H9 (cell line): Measurements from ENCODE around the gene TLR6. TPM values are rescaled to one million over a fixed set of nuclear protein-coding genes. Genes with fewer than 3 reads are reported as not detected.

ENCODE experiments used
- DNase-seq: peaks from one replicate; pipeline ENCODE4 v3.0.0-alpha.2; 2017
- H2AFZ ChIP-seq: one replicate; pipeline ENCODE4 v1.6.1; 2013; ENCODE audit warnings: mild to moderate bottlenecking, low read length, control low read depth, moderate library complexity
- H2AK5ac ChIP-seq: 2 replicates; pipeline ENCODE4 v1.6.1; 2013; ENCODE audit warnings: low read length, control low read depth, mixed read lengths; ENCODE audit not compliant: insufficient read length
- H2BK120ac ChIP-seq: one replicate; pipeline ENCODE4 v1.6.1; 2013; ENCODE audit warnings: low read depth, mild to moderate bottlenecking, low read length, control low read depth, inconsistent platforms; ENCODE audit not compliant: poor library complexity, severe bottlenecking
- H2BK12ac ChIP-seq: 2 replicates; pipeline ENCODE4 v1.6.1; 2013; ENCODE audit warnings: low read length, control low read depth, mixed read lengths, low read depth; ENCODE audit not compliant: insufficient read length
- H2BK15ac ChIP-seq: 2 replicates; pipeline ENCODE4 v1.6.1; 2013; ENCODE audit warnings: low read depth, low read length, control low read depth
- H2BK20ac ChIP-seq: one replicate; pipeline ENCODE4 v1.6.1; 2013; ENCODE audit warnings: low read depth, mild to moderate bottlenecking, low read length, control low read depth, inconsistent platforms; ENCODE audit not compliant: poor library complexity, severe bottlenecking
- H2BK5ac ChIP-seq: 2 replicates; pipeline ENCODE4 v1.6.1; 2013; ENCODE audit warnings: low read length, control low read depth, mixed read lengths; ENCODE audit not compliant: insufficient read length
- H3K14ac ChIP-seq: 2 replicates; pipeline ENCODE4 v1.6.1; 2013; ENCODE audit warnings: low read length, control low read depth; ENCODE audit not compliant: insufficient read depth
- H3K18ac ChIP-seq: 2 replicates; pipeline ENCODE4 v1.6.1; 2013; ENCODE audit warnings: low read depth, mild to moderate bottlenecking, mixed read lengths, low read length, control low read depth; ENCODE audit not compliant: insufficient read length
- H3K23ac ChIP-seq: 2 replicates; pipeline ENCODE4 v1.6.1; 2013; ENCODE audit warnings: low read length, control low read depth, mixed read lengths, low read depth; ENCODE audit not compliant: insufficient read length
- H3K23me2 ChIP-seq: 2 replicates; pipeline ENCODE4 v1.6.1; 2013; ENCODE audit warnings: low read depth, mild to moderate bottlenecking, mixed read lengths, low read length, control low read depth; ENCODE audit not compliant: insufficient read length, poor library complexity, severe bottlenecking
- H3K27ac ChIP-seq: 2 replicates; pipeline ENCODE4 v1.5.1; 2013; ENCODE audit warnings: low read length, control low read depth, mixed read lengths, low read depth; ENCODE audit not compliant: insufficient read length
- H3K27me3 ChIP-seq: 2 replicates; pipeline ENCODE4 v1.6.1; 2013; ENCODE audit warnings: low read length, control low read depth, inconsistent platforms; ENCODE audit not compliant: insufficient read depth
- H3K4ac ChIP-seq: 2 replicates; pipeline ENCODE4 v1.6.1; 2013; ENCODE audit warnings: low read depth, mild to moderate bottlenecking, control low read depth, inconsistent platforms, low read length, moderate library complexity
- H3K4me1 ChIP-seq: 2 replicates; pipeline ENCODE4 v1.6.1; 2013; ENCODE audit warnings: low read length, control low read depth, inconsistent platforms; ENCODE audit not compliant: insufficient read depth
- H3K4me2 ChIP-seq: 2 replicates; pipeline ENCODE4 v1.6.1; 2013; ENCODE audit warnings: low read length, control low read depth, mixed read lengths; ENCODE audit not compliant: insufficient read length, insufficient read depth
- H3K56ac ChIP-seq: 2 replicates; pipeline ENCODE4 v1.6.1; 2013; ENCODE audit warnings: low read depth, mild to moderate bottlenecking, mixed read lengths, low read length, control low read depth; ENCODE audit not compliant: insufficient read length
- H3K79me1 ChIP-seq: 2 replicates; pipeline ENCODE4 v1.6.1; 2013; ENCODE audit warnings: low read depth, mild to moderate bottlenecking, moderate library complexity, low read length, control low read depth, inconsistent platforms; ENCODE audit not compliant: insufficient read depth, poor library complexity, severe bottlenecking
- H3K79me2 ChIP-seq: 2 replicates; pipeline ENCODE4 v1.6.1; 2013; ENCODE audit warnings: low read length, control low read depth, inconsistent platforms; ENCODE audit not compliant: insufficient read depth
- H3K9ac ChIP-seq: 2 replicates; pipeline ENCODE4 v1.6.1; 2013; ENCODE audit warnings: low read length, control low read depth, mixed read lengths; ENCODE audit not compliant: insufficient read length; ENCODE audit errors: extremely low read depth
- H3K9me3 ChIP-seq: one replicate; pipeline ENCODE4 v1.6.1; 2013; ENCODE audit warnings: low read depth, low read length, inconsistent platforms; ENCODE audit not compliant: control insufficient read depth
- H3T11ph ChIP-seq: one replicate; pipeline ENCODE4 v1.6.1; 2013; ENCODE audit warnings: mild to moderate bottlenecking, low read length, control low read depth, inconsistent platforms
- H4K20me1 ChIP-seq: one replicate; pipeline ENCODE4 v1.6.1; 2013; ENCODE audit not compliant: control insufficient read depth, insufficient read length, insufficient read depth
- H4K5ac ChIP-seq: 2 replicates; pipeline ENCODE4 v1.6.1; 2013; ENCODE audit warnings: low read depth, mild to moderate bottlenecking, mixed read lengths, low read length, control low read depth; ENCODE audit not compliant: insufficient read length
- H4K8ac ChIP-seq: replicated peaks from 2 replicates; pipeline ENCODE4 v1.6.1; 2013; ENCODE audit warnings: low read length, control low read depth, mixed read lengths, low read depth; ENCODE audit not compliant: insufficient read length
- H4K91ac ChIP-seq: 2 replicates; pipeline ENCODE4 v1.6.1; 2013; ENCODE audit warnings: low read depth, mild to moderate bottlenecking, moderate library complexity, mixed read lengths, low read length, control low read depth; ENCODE audit not compliant: insufficient read length
- H3K27ac Mint-ChIP-seq, 3 experiments: 2 replicates in 2 of 3; 3 replicates in 1 of 3; pipeline ENCODE4 v1.8.0; 2020 to 2021; ENCODE audit warnings: mixed read lengths in 3 of 3, mild to moderate bottlenecking in 1 of 3, moderate library complexity in 1 of 3
- H3K27me3 Mint-ChIP-seq: 2 replicates; pipeline ENCODE4 v1.8.0; 2021; ENCODE audit warnings: low read depth, mild to moderate bottlenecking, moderate library complexity, mixed read lengths
- H3K36me3 Mint-ChIP-seq, 3 experiments: 2 replicates in 2 of 3; 3 replicates in 1 of 3; pipeline ENCODE4 v1.8.0; 2020 to 2021; ENCODE audit warnings: low read depth in 3 of 3, mixed read lengths in 3 of 3; ENCODE audit not compliant: insufficient read depth in 1 of 3
- H3K4me1 Mint-ChIP-seq, 2 experiments: 2 replicates each; pipeline ENCODE4 v1.8.0; 2020; ENCODE audit warnings: mixed read lengths in 2 of 2
- H3K4me3 Mint-ChIP-seq, 2 experiments: 2 replicates in 1 of 2; 3 replicates in 1 of 2; pipeline ENCODE4 v1.8.0; 2020 to 2021; ENCODE audit warnings: mild to moderate bottlenecking in 2 of 2, mixed read lengths in 2 of 2, moderate library complexity in 1 of 2
- H3K9me3 Mint-ChIP-seq, 2 experiments: 2 replicates in 1 of 2; 3 replicates in 1 of 2; pipeline ENCODE4 v1.8.0; 2020; ENCODE audit warnings: mild to moderate bottlenecking in 2 of 2, mixed read lengths in 2 of 2, moderate library complexity in 1 of 2
- CTCF ChIP-seq: fragments of 200-600 bp; sonication (generic); conservative IDR thresholded peaks from 3 replicates; pipeline ENCODE4 v1.8.0; 2021; ENCODE audit warnings: antibody characterized with exemption, mild to moderate bottlenecking
- total RNA-seq: library from RNA; stranded (reverse); gene quantifications from 2 replicates; pipeline ENCODE4 v1.2.1, GENCODE V29; 2021

The TLR6 gene
- total RNA-seq, 1 experiment from 2014 or later, result 0.11 TPM

- Histone ChIP-seq H4K91ac (no peak overlapping the region), H3T11ph (no peak overlapping the region), H3K4ac (no peak overlapping the region), H2BK15ac (no peak overlapping the region), H2BK5ac (no peak overlapping the region), H2BK120ac (no peak overlapping the region), H3K79me1 (no peaks in the 10 kb centered on the region), H2BK20ac (no peak overlapping the region), H3K23me2 (no peaks in the 10 kb centered on the region), H2BK12ac (no peak overlapping the region), H3K4me1 (no peaks in the 10 kb centered on the region), H2AFZ (no peak overlapping the region), H3K23ac (no peak overlapping the region), H2AK5ac (no peak overlapping the region), H3K4me2 (no peak overlapping the region), H3K56ac (no peak overlapping the region), H3K14ac (no peak overlapping the region), H4K8ac (no peak overlapping the region), H3K27me3 (no peaks in the 10 kb centered on the region), H4K5ac (no peak overlapping the region), H3K9ac (no peak overlapping the region), H3K79me2 (no peaks in the 10 kb centered on the region), H4K20me1 (no peaks in the 10 kb centered on the region), H3K9me3 (no peaks in the 10 kb centered on the region), H3K18ac (no peak overlapping the region), H3K27ac (no peak overlapping the region)
- H3K4me3 Mint-ChIP-seq, result no peak overlapping the region
- H3K27ac Mint-ChIP-seq, result no peak overlapping the region
- H3K9me3 Mint-ChIP-seq, result peaks cover 0 to 8% of the 10 kb centered on the region in 2 experiments; a peak in 3 of 5 replicates
- TF ChIP-seq CTCF, result no peak
- H3K36me3 Mint-ChIP-seq, result no peaks in the 10 kb centered on the region; a peak in 2 of 7 replicates
- H3K4me1 Mint-ChIP-seq, result no peaks in the 10 kb centered on the region
- DNase-seq, result no peak
- H3K27me3 Mint-ChIP-seq, result no peaks in the 10 kb centered on the region
Observed at GRCh38 chr4:38831653-38832052, 25.0 kb downstream of the TLR6 start.
